Activated CD8-positive, alpha-beta memory T cell treated with anti-CD3 and anti-CD28 coated beads for 4 hours (primary cell): ENCODE measurements around the gene SDCBP2.
"Not testable (repeated sequence)": the region's sequence is repeated elsewhere in the genome, so short reads cannot be mapped to it uniquely, and the experiment has no call there.

ENCODE experiments used
- DNase-seq, 2 donors: peaks; one replicate each; pipeline ENCODE4 v3.0.0-alpha.2; 2020; ENCODE audit warnings: low read depth in 2 of 2

SDCBP2 gene

GRCh38 chr20:1360094-1360846, 31.3 kb upstream of the SDCBP2 start:
- DNase-seq: no peak

GRCh38 chr20:1357921-1358671, 29.2 kb upstream of the SDCBP2 start:
- DNase-seq: no peak

- DNase-seq: no peak
These were observed 25.0 kb upstream of the SDCBP2 start for GRCh38 chr20:1353956-1354355.

GRCh38 chr20:1346315-1346969, 17.5 kb upstream of the SDCBP2 start:
- DNase-seq: no peak

GRCh38 chr20:1345756-1346093, 16.8 kb upstream of the SDCBP2 start:
- no peak for DNase-seq

- no peak for DNase-seq
These were observed 16.3 kb upstream of the SDCBP2 start for GRCh38 chr20:1345030-1345755.

- DNase-seq: not testable (repeated sequence)
These were observed 14.6 kb upstream of the SDCBP2 start for GRCh38 chr20:1343446-1344124.

GRCh38 chr20:1341561-1342265, 12.8 kb upstream of the SDCBP2 start:
- DNase-seq: no peak

GRCh38 chr20:1338801-1339200, 9.9 kb upstream of the SDCBP2 start:
- DNase-seq: no peak

- DNase-seq: no peak
These were observed 9.2 kb upstream of the SDCBP2 start for GRCh38 chr20:1338096-1338495.

- no peak for DNase-seq
These were observed 8.5 kb upstream of the SDCBP2 start for GRCh38 chr20:1337441-1337840.

- no peak for DNase-seq
These were observed 7.9 kb upstream of the SDCBP2 start for GRCh38 chr20:1336699-1337367.

GRCh38 chr20:1335961-1336698, 7.2 kb upstream of the SDCBP2 start:
- no peak for DNase-seq

- DNase-seq: no peak
These were observed 5.8 kb upstream of the SDCBP2 start for GRCh38 chr20:1334761-1335160.

- no peak for DNase-seq
These were observed 5.4 kb upstream of the SDCBP2 start for GRCh38 chr20:1334370-1334731.

- no peak for DNase-seq
These were observed 4.8 kb upstream of the SDCBP2 start for GRCh38 chr20:1333462-1334369.

GRCh38 chr20:1332749-1333300, 3.9 kb upstream of the SDCBP2 start:
- DNase-seq: no peak

- no peak for DNase-seq
These were observed 3.0 kb upstream of the SDCBP2 start for GRCh38 chr20:1331801-1332453.
